ENCODE data around the gene RPL7L1.

Gene RPL7L1

DNA sequence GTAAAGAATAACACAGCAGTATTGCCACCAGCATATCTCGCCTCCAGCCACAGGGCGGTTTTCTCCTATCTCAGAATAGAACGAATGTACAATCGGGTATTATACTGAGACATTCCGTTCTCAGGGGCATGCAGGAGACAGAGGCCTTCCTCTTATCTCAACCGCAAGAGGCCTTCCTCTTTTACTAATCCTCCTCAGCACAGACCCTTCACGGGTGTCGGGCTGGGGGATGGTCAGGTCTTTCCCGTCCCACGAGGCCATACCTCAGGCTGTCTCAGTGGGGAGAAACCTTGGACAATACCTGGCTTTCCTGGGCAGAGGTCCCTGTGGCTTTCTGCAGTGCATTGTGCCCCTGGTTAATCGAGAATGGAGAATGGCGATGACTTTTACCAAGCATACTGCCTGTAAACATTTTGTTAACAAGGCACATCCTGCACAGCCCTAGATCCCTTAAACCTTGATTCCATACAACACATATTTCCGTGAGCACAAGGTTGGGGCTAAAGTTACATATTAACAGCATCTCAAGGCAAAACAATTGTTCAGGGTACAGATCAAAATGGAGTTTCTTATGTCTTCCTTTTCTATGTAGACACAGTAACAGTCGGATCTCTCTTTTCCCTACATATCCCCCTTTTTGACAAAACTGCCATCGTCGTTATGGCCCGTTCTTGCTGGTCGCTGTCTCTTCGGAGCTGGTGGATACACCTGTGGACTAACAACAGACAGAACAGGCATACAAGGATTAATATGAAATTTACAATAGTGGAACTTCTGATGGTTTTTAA lies 14.8 kb downstream of the RPL7L1 start:
- DNase-seq: peak; percentile 92

DNA sequence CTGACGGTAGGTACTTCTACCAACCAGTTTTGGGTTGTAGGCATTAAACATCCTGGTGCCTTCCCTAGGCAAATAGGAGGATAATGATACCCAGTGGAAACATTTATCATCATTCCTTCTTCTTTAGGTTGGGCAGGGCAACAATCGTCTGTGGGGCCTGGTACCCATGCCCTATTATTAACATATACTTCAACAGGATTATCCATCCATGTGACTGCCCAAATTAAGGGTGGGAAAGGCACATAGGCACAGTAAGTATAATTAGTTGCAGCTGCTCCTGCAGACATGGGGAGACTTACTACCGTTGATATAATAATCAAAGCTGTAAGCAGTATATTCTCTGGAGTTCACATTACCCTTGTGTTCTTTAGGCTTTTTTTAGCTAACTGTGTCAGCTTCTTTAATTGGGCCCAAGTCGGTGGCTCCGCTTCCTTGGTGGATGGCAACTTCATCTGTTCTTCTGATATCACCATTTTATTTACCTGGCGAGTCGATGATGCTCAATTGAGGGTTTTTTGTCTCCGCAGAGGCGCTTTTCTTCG lies 16.8 kb downstream of the RPL7L1 start:
- no peak for DNase-seq

DNA sequence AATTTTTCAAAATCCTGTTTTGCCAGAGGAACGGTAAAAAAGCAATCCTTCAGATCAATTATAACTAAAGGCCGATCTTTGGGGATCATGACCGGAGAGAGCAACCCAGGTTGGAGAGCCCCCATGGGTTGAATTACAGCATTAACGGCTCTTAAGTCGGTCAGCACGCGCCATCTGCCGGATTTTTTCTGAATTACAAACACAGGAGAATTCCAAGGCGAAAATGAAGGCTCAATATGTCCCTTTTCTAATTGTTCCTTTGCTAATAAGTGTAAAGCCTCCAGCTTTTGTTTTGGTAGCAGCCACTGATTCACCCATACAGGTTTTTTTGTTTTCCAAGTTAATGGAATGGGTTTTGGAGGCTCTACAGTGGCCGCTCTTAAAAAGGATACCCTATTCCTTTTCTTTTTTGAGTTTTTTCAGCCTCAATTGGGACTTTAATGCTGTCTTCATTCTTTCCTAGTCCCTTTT lies 19.5 kb downstream of the RPL7L1 start:
- DNase-seq: peak; percentile 88

- DNase-seq: no peak
Observed at GRCh38 chr6:42899871-42900270, 20.5 kb downstream of the RPL7L1 start.

DNA sequence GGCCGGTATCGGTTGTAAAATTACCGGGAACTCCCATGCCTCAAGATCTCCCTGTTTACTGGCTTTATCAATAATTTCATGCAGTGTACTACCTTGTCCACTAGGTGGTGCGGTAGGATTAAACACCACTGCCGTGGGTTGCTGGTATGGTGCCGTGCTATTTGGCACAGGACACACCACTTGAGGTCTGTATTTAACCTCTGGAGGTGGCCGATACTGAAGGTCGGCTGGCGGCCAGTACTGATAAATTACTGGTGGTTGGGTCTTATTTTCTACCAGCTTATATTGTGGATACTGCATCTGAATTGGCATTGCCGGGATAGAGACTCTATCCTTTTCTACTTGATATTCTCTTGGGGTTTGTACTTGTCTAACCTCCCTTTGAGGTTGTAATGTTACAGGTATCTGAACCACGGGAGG lies 22.1 kb downstream of the RPL7L1 start:
- DNase-seq: peak; percentile 97

GRCh38 chr6:42902429-42903263 lies 23.2 kb downstream of the RPL7L1 start:
- DNase-seq: peak; percentile 54

- DNase-seq: no peak
Observed at GRCh38 chr6:42904467-42904866, 25.1 kb downstream of the RPL7L1 start.

DNA sequence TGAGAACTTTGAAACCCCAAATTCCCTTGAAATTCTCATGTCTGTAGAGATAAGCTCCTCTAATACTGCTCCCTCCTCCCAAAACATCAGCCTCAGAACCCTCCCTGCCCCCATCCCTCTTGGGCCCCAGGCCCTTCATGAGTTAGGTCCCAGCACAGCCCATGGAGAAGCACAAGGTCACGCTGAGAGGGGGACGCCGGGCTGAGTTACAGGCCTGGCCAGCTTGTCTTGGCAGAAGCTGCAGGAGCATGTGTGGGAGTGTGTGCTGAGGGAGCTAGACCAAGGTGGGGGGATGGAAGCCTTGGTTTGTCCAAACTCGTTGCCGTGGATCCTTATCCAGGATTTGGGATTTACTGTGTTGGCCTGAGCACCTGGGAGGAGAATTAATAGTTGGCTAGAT lies 27.9 kb downstream of the RPL7L1 start:
- no peak for DNase-seq

DNA sequence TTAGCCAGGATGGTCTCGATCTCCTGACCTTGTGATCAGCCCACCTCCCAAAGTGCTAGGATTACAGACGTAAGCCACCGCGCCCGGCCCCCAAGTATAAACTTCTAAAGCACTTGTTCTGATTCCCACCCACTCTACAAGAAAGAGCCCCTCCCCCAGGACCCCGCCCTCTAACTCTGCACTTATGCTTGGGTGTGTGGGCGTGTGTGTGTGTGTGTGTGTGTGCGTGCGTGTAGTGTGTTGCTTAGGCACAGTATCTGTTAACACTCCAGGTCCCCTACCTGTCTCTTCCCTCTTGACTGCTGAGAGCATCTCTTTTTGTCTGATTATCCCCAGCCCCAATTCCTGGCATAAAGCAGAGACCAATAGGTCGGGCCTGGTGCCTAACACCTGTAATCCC lies 30.4 kb downstream of the RPL7L1 start:
- DNase-seq: no peak

DNA sequence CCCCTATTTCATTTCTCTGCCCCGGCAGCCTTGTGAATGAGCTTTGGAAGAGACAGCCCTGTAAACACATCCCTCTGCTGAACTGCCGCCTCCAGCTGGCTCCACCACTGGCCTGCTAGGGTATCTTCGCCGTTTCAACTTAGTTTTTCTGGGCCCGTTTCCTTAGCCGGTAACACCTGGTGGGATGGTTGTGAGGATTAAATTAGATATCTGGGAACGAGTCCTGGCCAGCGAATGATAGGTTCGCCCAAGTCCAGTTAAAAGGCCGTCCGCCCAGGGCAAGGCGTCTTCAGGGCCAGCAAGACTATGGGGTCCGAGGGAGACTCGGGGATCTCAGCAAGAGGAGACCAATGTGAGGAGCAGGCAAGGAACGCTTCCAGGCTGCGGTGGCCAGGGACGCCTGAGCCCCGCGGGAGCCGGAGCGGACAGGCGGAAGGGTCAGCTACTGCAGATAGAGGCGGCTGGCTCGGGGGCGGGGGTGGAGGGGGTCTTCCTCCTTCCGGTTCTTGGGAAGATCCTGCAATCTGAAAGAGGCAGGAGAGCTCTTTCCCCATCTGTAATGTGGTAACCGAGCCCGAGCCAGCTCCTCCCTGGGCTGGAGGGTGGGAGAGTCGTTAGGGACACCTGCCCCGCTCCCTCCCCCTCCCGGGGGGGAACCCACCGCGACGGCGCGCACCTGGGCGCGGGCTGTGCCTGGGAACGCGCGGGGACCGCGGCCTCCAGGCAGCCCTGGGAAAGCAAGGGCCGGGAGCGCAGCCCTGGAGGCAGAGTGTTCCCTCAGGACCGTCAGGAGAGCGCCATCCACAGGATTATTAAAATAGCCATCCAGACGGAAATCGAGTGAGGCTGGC lies 32.0 kb downstream of the RPL7L1 start:
- DNase-seq: no peak

GRCh38 chr6:42914546-42914945 lies 35.1 kb downstream of the RPL7L1 start:
- DNase-seq: no peak

- no peak for DNase-seq
Observed at GRCh38 chr6:42915732-42916131, 36.3 kb downstream of the RPL7L1 start, which contains the start of gene PTCRA. Gene PTCRA (plus strand): TSS chr6:42916053. CDS start chr6:42916070, 17 bp downstream.

- DNase-seq: no peak
Observed at GRCh38 chr6:42916288-42916687, 36.9 kb downstream of the RPL7L1 start.

DNA sequence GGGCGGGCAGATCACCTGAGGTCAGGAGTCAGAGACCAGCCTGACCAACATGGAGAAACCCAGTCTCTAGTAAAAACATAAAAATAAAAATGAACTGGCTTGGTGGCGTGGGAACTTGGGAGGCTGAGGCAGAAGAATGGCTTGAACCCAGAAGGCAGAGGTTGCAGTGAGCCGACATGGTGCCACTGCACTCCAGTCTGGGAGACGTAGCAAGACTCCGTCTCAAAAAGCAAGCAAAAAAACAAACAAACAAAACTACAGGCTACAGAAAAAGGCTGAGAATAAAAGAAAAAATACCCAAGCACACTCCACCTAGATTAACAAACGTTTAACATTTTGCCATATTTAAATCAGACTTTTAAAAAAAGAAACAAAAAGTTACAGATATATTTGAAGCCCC lies 42.4 kb downstream of the RPL7L1 start:
- DNase-seq: no peak

- no peak for DNase-seq
Observed at GRCh38 chr6:42923666-42924065, 44.2 kb downstream of the RPL7L1 start.

DNA sequence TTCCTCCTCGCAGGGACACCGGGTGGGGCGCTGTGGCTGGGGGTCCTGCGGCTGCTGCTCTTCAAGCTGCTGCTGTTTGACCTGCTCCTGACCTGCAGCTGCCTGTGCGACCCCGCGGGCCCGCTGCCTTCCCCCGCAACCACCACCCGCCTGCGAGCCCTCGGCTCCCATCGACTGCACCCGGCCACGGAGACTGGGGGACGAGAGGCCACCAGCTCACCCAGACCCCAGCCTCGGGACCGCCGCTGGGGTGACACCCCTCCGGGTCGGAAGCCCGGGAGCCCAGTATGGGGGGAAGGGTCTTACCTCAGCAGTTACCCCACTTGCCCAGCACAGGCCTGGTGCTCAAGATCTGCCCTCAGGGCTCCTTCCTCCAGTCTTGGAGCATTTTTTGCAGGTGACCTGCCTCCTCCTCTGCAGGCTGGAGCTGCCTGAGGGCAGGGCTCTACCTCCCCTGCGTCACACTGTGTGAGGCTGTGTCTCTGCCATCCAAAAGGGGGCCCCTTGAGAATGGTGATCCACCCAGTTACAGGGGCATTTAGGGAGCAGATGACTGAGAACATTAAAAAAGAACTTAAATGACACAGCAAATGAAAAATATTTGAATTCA lies 45.9 kb downstream of the RPL7L1 start:
- DNase-seq: no peak

DNA sequence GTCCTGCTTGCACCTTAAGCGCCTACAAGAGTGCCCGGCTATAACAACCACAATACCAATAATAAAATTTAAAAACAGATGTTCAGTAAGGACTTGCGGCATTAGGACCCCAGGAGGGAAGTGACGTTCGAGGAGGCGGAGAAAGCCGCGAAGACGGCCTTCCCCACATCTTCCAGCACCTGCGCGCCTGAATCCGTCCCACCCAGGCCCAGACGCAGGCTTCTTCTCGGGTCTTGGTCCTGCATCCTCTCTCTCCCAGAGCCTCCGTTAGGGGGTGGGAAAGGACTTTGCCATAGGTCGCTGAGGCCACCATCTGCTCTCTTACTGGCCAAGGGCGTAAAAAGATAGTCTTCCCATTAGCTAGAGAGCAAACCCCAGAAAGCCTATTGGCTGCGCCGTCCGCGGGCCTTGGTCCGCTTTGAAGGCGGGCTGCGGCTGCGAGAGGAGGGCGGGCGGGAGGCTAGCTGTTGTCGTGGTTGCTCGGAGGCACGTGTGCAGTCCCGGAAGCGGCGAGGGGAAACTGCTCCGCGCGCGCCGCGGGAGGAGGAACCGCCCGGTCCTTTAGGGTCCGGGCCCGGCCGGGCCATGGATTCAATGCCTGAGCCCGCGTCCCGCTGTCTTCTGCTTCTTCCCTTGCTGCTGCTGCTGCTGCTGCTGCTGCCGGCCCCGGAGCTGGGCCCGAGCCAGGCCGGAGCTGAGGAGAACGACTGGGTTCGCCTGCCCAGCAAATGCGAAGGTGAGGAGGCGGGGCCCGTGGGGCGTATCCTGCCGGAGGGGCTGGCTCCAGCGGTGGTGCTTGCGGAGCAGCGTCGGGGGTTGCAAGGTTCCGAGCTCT lies 49.8 kb downstream of the RPL7L1 start, which contains the start of gene CNPY3:
TSS of gene CNPY3 (plus strand) at position 495 of the 835 bp plus-strand sequence. CDS start at position 586, 91 bp downstream.
- DNase-seq: peak; percentile 99

DNA sequence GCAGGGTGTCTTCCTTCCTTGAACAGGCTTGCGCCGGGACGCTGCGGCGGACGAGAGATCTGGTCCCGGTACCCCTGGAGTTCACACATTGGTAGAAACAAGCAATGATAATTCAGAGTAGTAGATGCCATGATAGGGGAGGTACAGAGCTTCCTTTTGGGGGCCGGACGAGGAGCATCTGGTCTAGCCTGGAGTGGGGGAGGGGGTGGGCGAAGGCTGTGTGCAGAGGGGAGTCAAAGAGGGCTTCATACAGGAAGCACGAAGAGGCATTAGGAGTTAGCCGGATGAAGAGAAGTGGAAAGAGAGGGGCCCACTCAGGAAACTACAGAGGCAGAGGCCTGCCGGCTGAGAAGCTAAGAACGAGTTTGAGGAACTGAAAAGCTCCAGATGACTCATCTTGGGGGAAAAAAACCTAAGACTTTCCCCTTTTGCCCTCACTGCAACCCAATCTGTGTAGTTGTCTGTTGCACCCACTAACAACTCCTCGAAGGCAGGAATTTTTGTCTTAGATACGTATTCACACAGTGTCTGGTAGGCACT lies 50.5 kb downstream of the RPL7L1 start:
- DNase-seq: peak; percentile 79

DNA sequence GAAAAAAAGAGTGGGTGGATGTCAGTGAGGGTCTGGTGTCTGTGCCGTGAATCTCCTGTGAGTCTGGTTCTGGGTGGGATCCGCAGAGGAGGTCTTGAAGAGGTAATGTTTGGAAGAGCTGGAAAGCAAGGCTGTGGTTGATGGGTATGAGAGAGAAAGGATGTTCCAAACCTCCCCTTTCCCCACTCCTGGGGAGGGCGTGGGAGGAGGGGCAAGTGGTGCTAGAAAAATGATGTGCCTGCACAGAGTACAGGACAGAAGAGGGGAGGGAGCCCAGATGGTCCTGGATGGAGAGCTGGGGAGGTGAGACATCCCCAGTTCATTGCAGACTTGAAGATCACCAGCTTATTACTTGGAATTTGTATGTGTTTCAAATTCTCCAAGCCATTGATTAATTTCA lies 53.0 kb downstream of the RPL7L1 start:
- no peak for DNase-seq

DNA sequence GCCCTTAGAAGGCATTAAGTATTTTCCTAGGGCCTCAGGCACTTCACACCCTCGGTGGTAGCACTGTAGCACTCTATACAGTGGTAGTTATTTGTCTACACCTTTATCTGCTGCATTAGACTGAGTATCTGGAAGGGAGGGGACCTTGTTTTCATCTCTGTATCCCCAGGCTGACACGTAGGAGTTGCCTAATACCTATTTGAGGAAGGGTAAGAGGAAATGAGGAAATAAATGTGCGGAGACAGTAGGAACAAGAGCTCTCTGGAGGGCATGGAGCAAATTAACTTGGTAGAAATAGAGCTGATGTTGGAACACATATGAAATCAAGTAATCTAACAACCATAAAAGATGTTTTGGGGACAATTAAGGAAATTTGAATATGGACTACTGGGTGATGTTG lies 53.8 kb downstream of the RPL7L1 start:
- DNase-seq: peak; percentile 28

GRCh38 chr6:42935322-42935721 lies 55.9 kb downstream of the RPL7L1 start:
- peak; percentile 18 for DNase-seq

Measured in hematopoietic multipotent progenitor cell treated with erythropoietin and hydrocortisone succinate and interleukin-3 and kit ligand, for 6 days (in vitro differentiated cells).